Stomach (tissue), 9 donors: Measurements from ENCODE around the gene RDH8. TPM values are rescaled to one million over a fixed set of nuclear protein-coding genes. Genes with fewer than 3 reads are reported as not detected.

Experiments used
- DNase-seq, 2 donors: peaks; one replicate each; pipeline versions ENCODE4 v3.0.0 to v3.0.0-alpha.2; 2013 to 2019
- H3K27ac ChIP-seq, 5 donors: fragments of 200-600 bp in 4 of 5; sonication (generic) in 4 of 5; one replicate each; pipeline ENCODE4 v1.5.1; 2013 to 2019; ENCODE audit warnings: mild to moderate bottlenecking in 1 of 5, moderate library complexity in 1 of 5
- H3K27me3 ChIP-seq, 3 donors: fragments of 200-600 bp; sonication (generic); one replicate each; pipeline ENCODE4 v1.5.1; 2017 to 2019; ENCODE audit warnings: mixed run types in 1 of 3
- H3K36me3 ChIP-seq, 4 donors: fragments of 200-600 bp; sonication (generic); 1 replicate in 3 of 4; 2 replicates in 1 of 4; pipeline ENCODE4 v1.5.1; 2016 to 2019
- H3K4me1 ChIP-seq, 4 donors: fragments of 200-600 bp; sonication (generic); one replicate each; pipeline ENCODE4 v1.5.1; 2016 to 2019
- H3K4me3 ChIP-seq, 4 donors: fragments of 200-600 bp; sonication (generic) in 3 of 4; one replicate each; pipeline ENCODE4 v1.5.1; 2016 to 2019; ENCODE audit warnings: mild to moderate bottlenecking in 1 of 4
- H3K9me3 ChIP-seq, 4 donors: fragments of 200-600 bp; sonication (generic); one replicate each; pipeline ENCODE4 v1.5.1; 2016 to 2019
- EP300 ChIP-seq: sonication (generic); formaldehyde crosslinking; IDR thresholded peaks from one replicate; pipeline ENCODE4 v1.6.1; 2017; ENCODE audit warnings: antibody characterized with exemption
- POLR2A ChIP-seq, 4 donors: fragments of 450-650 bp; IDR thresholded peaks; one replicate each; pipeline ENCODE4 v1.6.1; 2016; ENCODE audit warnings: antibody characterized with exemption in 4 of 4, control low read depth in 2 of 4, mild to moderate bottlenecking in 1 of 4, moderate library complexity in 1 of 4
- POLR2AphosphoS5 ChIP-seq, 3 donors: sonication (generic); formaldehyde crosslinking; IDR thresholded peaks; one replicate each; pipeline ENCODE4 v1.6.1; 2016; ENCODE audit warnings: antibody characterized with exemption in 3 of 3
- WGBS, 5 donors: extraction: QIAGEN DNeasy Blood & Tissue Kit in 3 of 5; methylation state at CpG; one replicate each; pipeline versions ENCODE4 v1.1.5 to v1.1.7; 2013 to 2018; 5-methylcytosine and 5-hydroxymethylcytosine counted together
- intact Hi-C: fragments of 100-400 bp; cut with DNase I; formaldehyde crosslinking; loops from one replicate; pipeline ENCODE4 v1.15.1; 2023; ENCODE audit warnings: low total_unique reads
- polyA plus RNA-seq, 3 donors: library from polyadenylated mRNA; stranded (reverse); fragments of 200-250 nt; gene quantifications; one replicate each; pipeline ENCODE4 v1.2.3, GENCODE V29; 2013
- total RNA-seq, 5 donors: library from RNA; depleted of rRNA; stranded (reverse); fragments of >200 nt; gene quantifications; one replicate each; pipeline versions ENCODE4 v1.1.0 to v1.2.3, GENCODE V29; 2014 to 2016
- TF ChIP-seq, protein P1 (sequence below), 7 experiments: fragments of 450-650 bp in 4 of 7; fragments of 200-600 bp in 3 of 7; sonication (generic) in 3 of 7; IDR thresholded peaks; one replicate each; pipeline ENCODE4 v1.5.1; 2016 to 2019; ENCODE audit warnings: antibody characterized with exemption in 7 of 7, control low read depth in 2 of 7, mild to moderate bottlenecking in 1 of 7
- donor health status: healthy with polysubstance abuse.
- donor health status: Bipolar disorder and iron deficiency.
- donor health status: healthy.

The RDH8 gene
- total and polyA plus RNA-seq, 8 donors, result not detected

DNA sequence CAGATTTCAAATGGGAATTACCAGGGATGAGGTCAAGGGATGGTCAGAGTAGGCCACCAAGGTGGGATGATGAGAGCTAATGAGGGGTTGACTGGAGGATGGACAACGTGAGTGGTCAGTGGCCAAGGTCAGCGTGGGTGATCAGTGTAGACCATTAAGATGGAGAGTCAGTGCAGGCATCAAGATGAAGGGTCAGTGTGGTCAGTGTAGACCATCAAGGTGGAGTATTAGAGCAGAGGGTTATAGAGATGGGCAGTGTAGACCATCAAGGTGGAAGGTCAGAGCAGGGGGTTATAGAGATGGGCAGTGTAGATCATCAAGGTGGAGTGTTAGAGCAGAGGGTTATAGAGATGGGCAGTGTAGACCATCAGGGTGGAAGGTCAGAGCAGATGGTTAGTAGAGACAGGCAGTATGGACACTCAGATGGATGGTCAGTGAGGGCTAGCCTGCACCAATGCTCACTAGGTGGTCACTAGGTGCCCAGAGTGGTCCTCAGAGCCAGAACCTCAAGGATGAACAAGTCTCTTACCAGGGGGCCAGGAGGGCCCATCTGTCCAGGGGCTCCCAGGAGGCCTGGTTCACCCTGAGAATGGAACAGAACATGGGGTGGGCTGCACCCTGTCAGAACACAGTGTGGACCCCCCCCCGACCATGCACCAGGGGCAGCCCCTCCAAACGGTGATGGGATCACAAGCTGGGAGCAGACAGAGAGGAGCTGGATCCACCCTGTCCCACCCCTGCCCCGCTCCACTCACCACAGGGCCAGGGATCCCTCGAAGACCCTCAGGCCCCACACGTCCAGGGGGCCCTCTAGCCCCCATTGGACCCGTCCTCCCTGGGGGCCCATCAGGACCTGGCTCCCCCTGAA is 44.2 kb upstream of the RDH8 start:
- TF ChIP-seq POLR2AphosphoS5 (IDR thresholded peaks at IDR 0.05), result no peak
- no peak for TF ChIP-seq EP300
- TF ChIP-seq, protein P1, sequence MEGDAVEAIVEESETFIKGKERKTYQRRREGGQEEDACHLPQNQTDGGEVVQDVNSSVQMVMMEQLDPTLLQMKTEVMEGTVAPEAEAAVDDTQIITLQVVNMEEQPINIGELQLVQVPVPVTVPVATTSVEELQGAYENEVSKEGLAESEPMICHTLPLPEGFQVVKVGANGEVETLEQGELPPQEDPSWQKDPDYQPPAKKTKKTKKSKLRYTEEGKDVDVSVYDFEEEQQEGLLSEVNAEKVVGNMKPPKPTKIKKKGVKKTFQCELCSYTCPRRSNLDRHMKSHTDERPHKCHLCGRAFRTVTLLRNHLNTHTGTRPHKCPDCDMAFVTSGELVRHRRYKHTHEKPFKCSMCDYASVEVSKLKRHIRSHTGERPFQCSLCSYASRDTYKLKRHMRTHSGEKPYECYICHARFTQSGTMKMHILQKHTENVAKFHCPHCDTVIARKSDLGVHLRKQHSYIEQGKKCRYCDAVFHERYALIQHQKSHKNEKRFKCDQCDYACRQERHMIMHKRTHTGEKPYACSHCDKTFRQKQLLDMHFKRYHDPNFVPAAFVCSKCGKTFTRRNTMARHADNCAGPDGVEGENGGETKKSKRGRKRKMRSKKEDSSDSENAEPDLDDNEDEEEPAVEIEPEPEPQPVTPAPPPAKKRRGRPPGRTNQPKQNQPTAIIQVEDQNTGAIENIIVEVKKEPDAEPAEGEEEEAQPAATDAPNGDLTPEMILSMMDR (IDR thresholded peaks at IDR 0.05), result no peak
- no peak for TF ChIP-seq POLR2A (IDR thresholded peaks at IDR 0.05)

DNA sequence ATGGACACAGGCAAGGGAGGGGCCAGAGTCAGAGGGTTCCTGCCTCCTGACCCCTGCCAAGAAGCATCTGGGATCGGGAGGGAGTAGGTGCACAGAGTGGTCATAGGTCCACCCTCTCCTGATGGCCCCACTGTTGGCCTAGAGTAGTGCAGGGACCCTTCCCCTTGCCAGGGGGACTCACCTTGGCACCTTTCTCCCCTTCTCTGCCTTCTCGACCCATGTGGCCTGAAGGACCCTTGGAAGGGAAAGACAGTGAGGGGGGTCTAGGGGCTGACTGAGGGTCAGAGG is 43.7 kb upstream of the RDH8 start:
- 69 to 91% (median 81%) methylated on average over 2 of the region's 2 CpGs for WGBS, 5 donors
- no peaks in the 10 kb centered on the region for H3K9me3 ChIP-seq
- TF ChIP-seq, protein P1 (IDR thresholded peaks at IDR 0.05), result no peak
- TF ChIP-seq EP300, result no peak
- peaks cover 0 to 5% (median 0%) of the 10 kb centered on the region in 4 donors for H3K4me1 ChIP-seq
- H3K36me3 ChIP-seq, result peaks cover 0 to 28% (median 9%) of the 10 kb centered on the region in 4 donors
- no peak overlapping the region for H3K27ac ChIP-seq
- intact Hi-C loops, result no loop called here
- peaks cover 0 to 53% (median 13%) of the 10 kb centered on the region in 3 donors for H3K27me3 ChIP-seq
- H3K4me3 ChIP-seq, result no peak overlapping the region
- DNase-seq, result no peak

More for the DNA sequence above, 44.2 kb upstream of the RDH8 start:
- no peak for DNase-seq
- intact Hi-C loops, result no loop called here
- H3K4me1 ChIP-seq, result peaks cover 0 to 5% (median 0%) of the 10 kb centered on the region in 4 donors
- no peaks in the 10 kb centered on the region for H3K9me3 ChIP-seq
- no peak overlapping the region for H3K4me3 ChIP-seq
- H3K36me3 ChIP-seq, result peaks cover 0 to 27% (median 9%) of the 10 kb centered on the region in 4 donors
- WGBS, 5 donors, result 65 to 74% (median 68%) methylated on average over 7 to 8 of the region's 8 CpGs
- H3K27ac ChIP-seq, result no peak overlapping the region
- peaks cover 0 to 58% (median 13%) of the 10 kb centered on the region in 3 donors for H3K27me3 ChIP-seq

DNA sequence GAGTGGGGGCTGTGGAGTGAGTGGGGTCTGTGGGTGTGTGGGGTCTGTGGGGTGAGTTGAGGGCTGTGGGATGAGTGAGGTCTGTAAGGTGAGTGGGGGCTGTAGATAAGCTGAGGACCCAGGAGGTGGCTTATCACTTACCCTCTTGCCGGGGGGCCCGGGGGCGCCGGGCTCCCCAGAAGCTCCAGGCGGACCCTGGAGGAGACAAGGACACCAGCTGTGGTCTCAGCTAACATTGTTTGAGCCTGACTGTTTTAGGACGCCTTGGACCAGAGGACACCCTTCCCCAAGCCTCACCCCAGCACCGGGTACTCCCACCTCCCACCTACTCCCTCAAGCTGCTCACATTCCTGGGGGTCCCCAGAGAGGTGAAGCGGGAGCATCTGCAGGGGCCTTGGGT is 42.8 kb upstream of the RDH8 start:
- H3K27me3 ChIP-seq, result peaks cover 0 to 45% (median 13%) of the 10 kb centered on the region in 3 donors
- H3K4me1 ChIP-seq, result peaks cover 0 to 5% (median 0%) of the 10 kb centered on the region in 4 donors
- DNase-seq, result no peak
- WGBS, 5 donors, result 65 to 100% (median 77%) methylated on average over 2 to 8 of the region's 8 CpGs
- no peaks in the 10 kb centered on the region for H3K9me3 ChIP-seq
- no peak for TF ChIP-seq POLR2AphosphoS5 (IDR thresholded peaks at IDR 0.05)
- TF ChIP-seq, protein P1 (IDR thresholded peaks at IDR 0.05), result no peak
- no peak for TF ChIP-seq EP300
- TF ChIP-seq POLR2A (IDR thresholded peaks at IDR 0.05), result no peak
- H3K27ac ChIP-seq, result no peak overlapping the region
- no peak overlapping the region for H3K4me3 ChIP-seq
- intact Hi-C loops, result no loop called here
- H3K36me3 ChIP-seq, result peaks cover 0 to 28% (median 9%) of the 10 kb centered on the region in 4 donors

DNA sequence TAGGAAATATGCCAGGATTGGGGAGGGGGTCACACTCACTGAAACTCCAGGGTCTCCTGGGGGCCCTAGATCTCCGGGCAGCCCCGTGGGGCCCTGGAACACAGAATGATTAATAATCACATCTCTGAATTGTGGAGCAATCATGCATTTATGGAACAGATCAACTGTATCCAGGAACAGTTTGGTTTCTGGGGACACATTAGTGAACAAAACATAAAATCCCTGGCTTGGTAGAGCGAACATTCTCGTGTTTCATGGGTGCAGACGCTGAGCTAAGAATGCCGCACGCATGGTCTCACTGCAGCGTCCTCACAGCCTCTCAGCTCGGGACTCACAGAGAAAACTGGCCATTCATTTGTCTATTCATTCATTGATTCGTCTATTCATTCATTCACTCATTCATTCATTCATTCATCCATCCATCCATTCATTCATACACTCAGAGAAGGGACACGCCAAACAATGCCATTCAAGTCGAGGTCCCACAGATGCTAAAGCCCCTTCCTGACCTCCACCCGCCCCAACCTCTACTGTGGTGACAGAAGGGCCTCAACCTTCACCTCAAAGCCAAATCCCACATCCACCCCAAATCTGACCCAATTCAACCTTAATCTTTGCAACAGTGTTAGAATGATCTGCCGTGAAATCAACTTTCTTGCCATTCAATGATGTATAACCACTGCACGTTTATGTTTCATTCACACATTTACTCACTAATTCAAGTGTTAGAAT is 42.0 kb upstream of the RDH8 start:
- intact Hi-C loops, result no loop called here
- DNase-seq, result no peak
- Histone ChIP-seq H3K27me3 (peaks cover 0 to 36% (median 10%) of the 10 kb centered on the region in 3 donors), H3K27ac (no peak overlapping the region), H3K9me3 (no peaks in the 10 kb centered on the region), H3K36me3 (peaks cover 0 to 24% (median 9%) of the 10 kb centered on the region in 4 donors), H3K4me1 (peaks cover 0 to 3% (median 0%) of the 10 kb centered on the region in 4 donors), H3K4me3 (no peak overlapping the region)
- TF ChIP-seq, protein P1 (IDR thresholded peaks at IDR 0.05), result no peak
- TF ChIP-seq POLR2AphosphoS5 (IDR thresholded peaks at IDR 0.05), result no peak
- WGBS, 5 donors, result 66 to 78% (median 71%) methylated on average over 15 of the region's 15 CpGs
